RPMI8226 (cell line): ENCODE data around the gene ZFYVE19.
"Not testable (repeated sequence)": the region's sequence is repeated elsewhere in the genome, so short reads cannot be mapped to it uniquely, and the experiment has no call there.

Experiments
- DNase-seq: peaks from one replicate; pipeline ENCODE4 v3.0.0-alpha.2; 2015

Gene ZFYVE19

GRCh38 chr15:40853241-40853890 is 46.5 kb downstream of the ZFYVE19 start:
- no peak for DNase-seq

GRCh38 chr15:40854161-40854560 is 47.3 kb downstream of the ZFYVE19 start:
- no peak for DNase-seq

GRCh38 chr15:40855706-40856234 is 48.9 kb downstream of the ZFYVE19 start:
- no peak for DNase-seq

- DNase-seq: no peak
Measured at GRCh38 chr15:40856746-40857145, 49.9 kb downstream of the ZFYVE19 start.

GRCh38 chr15:40857601-40858341 is 50.9 kb downstream of the ZFYVE19 start:
- DNase-seq: peak; percentile 59

GRCh38 chr15:40858706-40859105 is 51.8 kb downstream of the ZFYVE19 start:
- DNase-seq: no peak

- DNase-seq: peak; percentile 77
Measured at GRCh38 chr15:40859206-40859851, 52.4 kb downstream of the ZFYVE19 start.

GRCh38 chr15:40861147-40861546 is 54.3 kb downstream of the ZFYVE19 start:
- DNase-seq: not testable (repeated sequence)

GRCh38 chr15:40863660-40864270 is 56.9 kb downstream of the ZFYVE19 start:
- no peak for DNase-seq
